ENCODE results near the gene ITGB6.

ITGB6 gene, protein sequence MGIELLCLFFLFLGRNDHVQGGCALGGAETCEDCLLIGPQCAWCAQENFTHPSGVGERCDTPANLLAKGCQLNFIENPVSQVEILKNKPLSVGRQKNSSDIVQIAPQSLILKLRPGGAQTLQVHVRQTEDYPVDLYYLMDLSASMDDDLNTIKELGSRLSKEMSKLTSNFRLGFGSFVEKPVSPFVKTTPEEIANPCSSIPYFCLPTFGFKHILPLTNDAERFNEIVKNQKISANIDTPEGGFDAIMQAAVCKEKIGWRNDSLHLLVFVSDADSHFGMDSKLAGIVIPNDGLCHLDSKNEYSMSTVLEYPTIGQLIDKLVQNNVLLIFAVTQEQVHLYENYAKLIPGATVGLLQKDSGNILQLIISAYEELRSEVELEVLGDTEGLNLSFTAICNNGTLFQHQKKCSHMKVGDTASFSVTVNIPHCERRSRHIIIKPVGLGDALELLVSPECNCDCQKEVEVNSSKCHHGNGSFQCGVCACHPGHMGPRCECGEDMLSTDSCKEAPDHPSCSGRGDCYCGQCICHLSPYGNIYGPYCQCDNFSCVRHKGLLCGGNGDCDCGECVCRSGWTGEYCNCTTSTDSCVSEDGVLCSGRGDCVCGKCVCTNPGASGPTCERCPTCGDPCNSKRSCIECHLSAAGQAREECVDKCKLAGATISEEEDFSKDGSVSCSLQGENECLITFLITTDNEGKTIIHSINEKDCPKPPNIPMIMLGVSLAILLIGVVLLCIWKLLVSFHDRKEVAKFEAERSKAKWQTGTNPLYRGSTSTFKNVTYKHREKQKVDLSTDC

DNA sequence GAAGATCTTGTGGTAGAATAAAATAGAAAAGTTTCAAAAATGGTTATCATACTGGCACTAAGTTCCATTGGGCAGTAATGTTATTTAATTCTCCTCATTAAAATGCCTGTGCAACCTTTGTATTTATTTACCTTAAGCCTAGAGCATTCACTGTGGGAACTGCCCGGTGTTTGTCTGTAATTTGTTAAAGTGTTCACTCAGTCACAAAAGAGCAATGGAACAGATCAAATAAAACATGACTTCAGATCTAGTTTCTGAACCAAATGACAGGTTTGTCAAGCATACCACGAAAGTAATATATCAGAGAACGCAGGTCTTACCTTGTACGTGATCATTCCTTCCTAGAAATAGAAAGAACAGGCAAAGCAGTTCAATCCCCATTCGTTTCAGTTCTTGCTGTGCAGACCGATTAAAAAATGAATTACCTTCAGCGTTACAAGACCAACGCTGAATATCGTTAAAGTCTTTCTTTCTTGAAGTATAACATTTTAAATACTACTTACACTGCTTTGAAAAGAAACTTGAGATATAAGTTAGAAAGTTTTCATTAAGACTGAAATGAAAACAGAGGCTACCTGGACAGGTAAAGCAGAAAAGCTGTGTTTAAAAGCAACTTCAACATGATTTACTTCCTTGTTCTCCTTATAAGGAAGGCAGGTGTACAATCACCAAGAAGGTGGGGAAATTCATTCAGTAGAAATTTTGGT lies at the start of gene ITGB6:
TSS of gene ITGB6 (minus strand) at position 590 of the 707 bp plus-strand sequence. CDS start at position 381, 209 bp downstream.
- Histone ChIP-seq H3K4me3 (ENCODE audit: low read length) (no peak within 1 kb of the TSS), H3K9me3 (ENCODE audit: low read length) (no peaks in the 10 kb centered on the region), H3K4me1 (ENCODE audit: insufficient read depth, low read length) (no peaks in the 10 kb centered on the region), H3K36me3 (ENCODE audit: insufficient read depth, low read length) (no peaks in the 10 kb centered on the region), H2AFZ (ENCODE audit: low read depth, low read length) (no peak within 1 kb of the TSS), H3K27me3 (ENCODE audit: insufficient read depth, low read length) (peaks cover 1% of the 10 kb centered on the region)

DNA sequence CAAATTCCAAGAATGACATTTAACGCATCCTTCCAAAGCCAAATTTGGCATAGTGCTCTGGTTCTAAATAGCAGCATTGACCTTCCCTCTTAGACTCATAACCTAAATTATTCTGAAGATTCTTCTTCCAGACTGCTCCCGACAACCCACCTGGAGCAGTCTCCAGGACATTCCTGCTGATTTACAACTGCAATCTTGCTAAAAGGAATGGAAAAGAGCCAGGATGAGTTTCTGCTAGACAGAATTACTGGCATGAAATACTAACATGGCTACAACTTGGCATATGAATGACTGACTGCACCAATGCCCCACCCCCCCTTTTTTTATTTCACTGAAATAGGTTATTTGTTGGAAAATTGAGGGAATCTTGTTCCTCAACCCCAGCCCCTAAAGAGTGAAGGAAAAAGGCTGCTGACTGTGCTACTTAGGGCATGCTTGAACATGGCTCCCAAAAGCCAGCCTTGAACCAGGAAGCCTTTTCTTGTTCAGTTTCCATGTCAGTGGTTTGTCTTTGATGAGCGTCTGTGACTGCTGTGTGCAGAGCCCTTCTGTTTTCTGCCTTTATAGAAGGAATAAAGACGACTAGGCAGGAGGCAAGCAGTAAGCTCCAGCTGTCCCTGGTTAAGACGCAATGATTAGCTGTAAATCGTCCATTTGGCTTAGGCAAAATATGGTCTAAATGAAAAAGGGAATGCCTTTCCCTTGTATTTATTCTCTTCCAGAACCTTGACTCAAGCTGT lies 47.4 kb upstream of the ITGB6 start:
- H3K27me3 ChIP-seq (ENCODE audit: insufficient read depth, low read length) = no peaks in the 10 kb centered on the region
- H3K9me3 ChIP-seq (ENCODE audit: low read length) = no peaks in the 10 kb centered on the region
- H3K36me3 ChIP-seq (ENCODE audit: insufficient read depth, low read length) = no peaks in the 10 kb centered on the region
- no peak overlapping the region for H3K4me3 ChIP-seq (ENCODE audit: low read length)
- peaks cover 5% of the 10 kb centered on the region for H3K4me1 ChIP-seq (ENCODE audit: insufficient read depth, low read length)
- H2AFZ ChIP-seq (ENCODE audit: low read depth, low read length) = peak overlapping the region; percentile 73

DNA sequence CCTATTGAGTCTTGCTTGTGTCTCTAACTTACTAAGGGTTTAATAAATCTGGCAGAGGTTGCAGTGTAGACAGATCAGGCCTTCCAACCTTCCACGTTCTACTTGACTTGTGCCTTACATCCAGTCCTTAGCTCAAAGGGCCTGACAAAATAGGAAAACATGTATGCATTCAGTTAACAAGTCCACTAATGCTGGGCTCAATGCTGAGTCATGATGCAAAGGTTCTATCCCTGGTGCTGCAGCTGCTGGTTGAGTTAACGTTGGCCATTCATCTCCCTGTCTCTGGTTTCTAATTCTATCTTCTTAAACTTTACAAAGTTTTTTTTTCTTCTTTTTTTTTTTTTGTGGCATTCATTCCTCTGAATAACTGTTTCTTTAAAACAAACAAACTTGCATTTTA lies 46.3 kb upstream of the ITGB6 start:
- no peak overlapping the region for H3K4me3 ChIP-seq (ENCODE audit: low read length)
- H3K9me3 ChIP-seq (ENCODE audit: low read length) = no peaks in the 10 kb centered on the region
- H3K4me1 ChIP-seq (ENCODE audit: insufficient read depth, low read length) = peaks cover 5% of the 10 kb centered on the region
- no peak overlapping the region for H2AFZ ChIP-seq (ENCODE audit: low read depth, low read length)
- no peaks in the 10 kb centered on the region for H3K27me3 ChIP-seq (ENCODE audit: insufficient read depth, low read length)
- H3K36me3 ChIP-seq (ENCODE audit: insufficient read depth, low read length) = no peaks in the 10 kb centered on the region

DNA sequence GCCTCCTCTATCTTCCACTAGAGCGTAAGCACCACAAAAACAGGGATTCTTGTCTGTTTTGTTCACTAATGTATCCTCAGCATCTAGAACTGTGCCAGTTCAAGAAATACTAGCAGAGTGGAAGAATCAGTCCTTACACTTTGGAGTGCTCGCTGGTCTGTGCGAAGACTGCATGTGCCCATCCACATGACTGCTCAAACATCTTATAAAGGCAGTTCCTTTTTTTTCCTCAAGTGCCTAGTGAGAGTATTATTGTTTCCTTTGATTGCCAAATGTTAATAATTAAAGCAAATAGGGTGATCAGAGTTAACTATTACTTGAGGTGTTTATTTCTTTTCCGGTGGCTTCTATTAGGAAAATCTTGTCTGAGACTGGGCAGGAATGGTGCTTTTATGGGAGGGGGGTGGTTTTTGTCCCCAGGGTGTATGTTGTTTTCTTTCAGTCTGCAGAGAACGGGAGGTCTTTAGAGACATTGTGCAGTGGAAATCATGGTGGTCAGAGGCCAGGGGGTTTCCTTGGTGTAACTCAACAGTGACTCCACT lies 45.6 kb upstream of the ITGB6 start:
- Histone ChIP-seq H2AFZ (ENCODE audit: low read depth, low read length) (no peak overlapping the region), H3K27me3 (ENCODE audit: insufficient read depth, low read length) (no peaks in the 10 kb centered on the region), H3K36me3 (ENCODE audit: insufficient read depth, low read length) (no peaks in the 10 kb centered on the region), H3K4me3 (ENCODE audit: low read length) (no peak overlapping the region), H3K9me3 (ENCODE audit: low read length) (no peaks in the 10 kb centered on the region), H3K4me1 (ENCODE audit: insufficient read depth, low read length) (peaks cover 5% of the 10 kb centered on the region)

DNA sequence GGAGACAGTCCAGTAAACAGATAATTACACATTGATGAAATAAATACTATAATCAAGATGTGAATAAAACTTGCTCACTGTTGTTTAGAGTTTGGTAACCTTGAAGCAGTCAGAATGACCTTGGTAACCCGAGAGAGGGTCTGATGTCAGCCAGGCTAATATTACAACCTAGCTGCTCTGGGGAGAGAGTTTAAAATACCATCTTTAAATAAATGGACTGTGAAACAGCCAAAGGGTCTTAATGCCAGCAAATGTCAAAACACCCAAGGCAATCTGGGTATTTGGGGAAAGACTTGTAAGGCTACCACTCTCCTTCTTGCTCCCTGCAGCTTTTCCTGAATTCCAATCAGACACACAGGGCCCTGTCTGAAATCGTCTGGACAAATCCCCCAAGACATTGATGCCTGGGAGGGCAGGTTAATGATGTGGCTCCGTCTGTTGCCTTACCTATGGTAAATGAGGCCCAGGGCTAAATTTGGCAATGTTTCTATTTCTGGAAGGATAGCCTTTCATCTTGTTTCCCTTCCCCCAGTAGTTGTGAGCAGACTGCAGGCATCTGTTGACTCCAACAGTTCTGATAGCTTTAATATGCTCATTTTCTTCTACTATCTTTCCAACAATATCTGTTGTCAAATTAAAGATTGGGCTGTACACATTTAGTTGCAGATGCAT lies 43.0 kb upstream of the ITGB6 start:
- H2AFZ ChIP-seq (ENCODE audit: low read depth, low read length) = no peak overlapping the region
- peaks cover 5% of the 10 kb centered on the region for H3K4me1 ChIP-seq (ENCODE audit: insufficient read depth, low read length)
- no peaks in the 10 kb centered on the region for H3K36me3 ChIP-seq (ENCODE audit: insufficient read depth, low read length)
- H3K4me3 ChIP-seq (ENCODE audit: low read length) = no peak overlapping the region
- H3K9me3 ChIP-seq (ENCODE audit: low read length) = no peaks in the 10 kb centered on the region
- H3K27me3 ChIP-seq (ENCODE audit: insufficient read depth, low read length) = no peaks in the 10 kb centered on the region

DNA sequence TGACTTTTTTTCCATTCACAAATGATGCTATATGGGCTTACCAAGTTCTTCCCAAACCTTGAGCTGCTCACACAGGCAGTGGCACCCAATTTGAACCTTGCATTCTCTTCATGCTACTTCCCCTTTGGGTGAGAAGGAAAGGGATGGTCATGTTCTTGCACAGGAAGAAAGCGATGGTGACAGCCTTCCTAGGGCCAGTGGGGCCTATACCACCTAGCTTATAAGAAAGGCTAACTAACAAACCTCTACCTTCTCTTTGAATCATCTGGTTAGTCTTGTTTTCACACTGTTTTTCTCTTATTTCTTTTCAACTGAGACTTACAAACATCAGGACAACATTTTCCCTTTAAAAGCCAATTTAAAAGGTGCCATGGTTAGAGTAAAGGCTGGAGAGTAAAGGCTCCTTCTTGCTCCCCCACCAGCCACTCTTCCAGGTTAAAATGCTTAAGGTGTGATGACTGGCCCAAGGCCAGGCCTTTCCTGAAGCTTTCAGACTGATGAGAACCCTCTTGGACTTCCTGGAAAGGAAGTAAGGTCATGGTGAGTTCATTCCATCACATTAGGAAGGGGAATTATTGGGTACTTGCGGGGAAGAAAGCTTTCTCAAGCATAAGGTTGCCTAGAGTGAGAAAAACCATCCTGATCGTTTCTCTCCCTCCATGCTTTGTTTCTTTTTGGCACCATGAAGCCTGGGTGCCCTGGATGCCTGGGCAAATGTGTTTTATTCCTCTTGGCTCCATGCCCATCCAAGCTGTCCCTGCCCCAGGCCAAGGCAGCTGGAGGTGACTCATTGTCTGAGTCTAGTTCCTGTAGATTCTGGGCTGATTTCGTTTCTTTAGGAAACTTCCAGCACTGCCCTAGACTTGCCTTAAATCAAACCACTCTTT lies 41.4 kb upstream of the ITGB6 start:
- Histone ChIP-seq H3K4me1 (ENCODE audit: insufficient read depth, low read length) (no peaks in the 10 kb centered on the region), H3K4me3 (ENCODE audit: low read length) (no peak overlapping the region), H3K36me3 (ENCODE audit: insufficient read depth, low read length) (no peaks in the 10 kb centered on the region), H3K27me3 (ENCODE audit: insufficient read depth, low read length) (no peaks in the 10 kb centered on the region), H3K9me3 (ENCODE audit: low read length) (no peaks in the 10 kb centered on the region), H2AFZ (ENCODE audit: low read depth, low read length) (no peak overlapping the region)

DNA sequence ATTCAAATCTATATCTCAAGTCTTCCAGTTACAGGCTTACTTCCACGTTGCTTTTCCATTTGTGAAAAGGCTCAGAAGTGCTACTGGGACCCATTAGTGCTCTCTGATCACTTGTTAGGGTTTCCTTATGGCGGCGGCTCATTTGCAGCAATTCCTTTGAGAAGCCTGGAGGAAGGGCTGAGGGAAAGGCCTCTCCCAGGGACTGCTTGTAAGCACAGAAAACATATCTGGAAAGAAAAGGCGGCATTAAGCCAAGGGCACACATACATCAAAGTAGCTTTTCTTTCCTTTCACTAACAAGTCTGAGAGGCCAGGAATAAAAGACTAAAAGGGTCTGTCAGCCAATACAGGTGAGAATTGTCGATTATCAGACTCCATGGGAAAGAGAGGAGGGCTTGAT lies 39.4 kb upstream of the ITGB6 start:
- no peak overlapping the region for H3K4me3 ChIP-seq (ENCODE audit: low read length)
- no peaks in the 10 kb centered on the region for H3K9me3 ChIP-seq (ENCODE audit: low read length)
- H2AFZ ChIP-seq (ENCODE audit: low read depth, low read length) = no peak overlapping the region
- H3K27me3 ChIP-seq (ENCODE audit: insufficient read depth, low read length) = no peaks in the 10 kb centered on the region
- no peaks in the 10 kb centered on the region for H3K36me3 ChIP-seq (ENCODE audit: insufficient read depth, low read length)
- no peaks in the 10 kb centered on the region for H3K4me1 ChIP-seq (ENCODE audit: insufficient read depth, low read length)

DNA sequence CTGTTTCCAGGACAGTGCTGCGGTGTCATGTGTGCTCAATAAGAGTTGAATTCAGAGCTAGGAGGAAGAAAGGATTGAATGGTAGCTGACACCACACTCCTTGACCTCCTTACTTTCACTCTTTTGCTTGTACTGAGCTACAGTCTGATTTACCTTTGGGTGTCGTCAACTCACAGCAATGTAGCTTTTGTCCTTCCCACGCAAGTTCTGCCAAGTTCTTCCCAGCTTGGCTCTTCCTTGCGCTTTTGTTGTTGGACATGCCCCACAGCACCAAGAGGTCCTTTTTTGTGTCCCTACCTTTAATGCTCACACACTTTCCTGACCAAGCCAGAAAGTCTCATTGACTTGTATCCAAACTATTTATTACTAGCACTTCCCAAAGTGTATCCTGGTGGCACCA lies 38.3 kb upstream of the ITGB6 start:
- H3K27me3 ChIP-seq (ENCODE audit: insufficient read depth, low read length) = no peaks in the 10 kb centered on the region
- H3K4me3 ChIP-seq (ENCODE audit: low read length) = no peak overlapping the region
- H2AFZ ChIP-seq (ENCODE audit: low read depth, low read length) = no peak overlapping the region
- H3K36me3 ChIP-seq (ENCODE audit: insufficient read depth, low read length) = no peaks in the 10 kb centered on the region
- no peaks in the 10 kb centered on the region for H3K9me3 ChIP-seq (ENCODE audit: low read length)
- H3K4me1 ChIP-seq (ENCODE audit: insufficient read depth, low read length) = no peaks in the 10 kb centered on the region

DNA sequence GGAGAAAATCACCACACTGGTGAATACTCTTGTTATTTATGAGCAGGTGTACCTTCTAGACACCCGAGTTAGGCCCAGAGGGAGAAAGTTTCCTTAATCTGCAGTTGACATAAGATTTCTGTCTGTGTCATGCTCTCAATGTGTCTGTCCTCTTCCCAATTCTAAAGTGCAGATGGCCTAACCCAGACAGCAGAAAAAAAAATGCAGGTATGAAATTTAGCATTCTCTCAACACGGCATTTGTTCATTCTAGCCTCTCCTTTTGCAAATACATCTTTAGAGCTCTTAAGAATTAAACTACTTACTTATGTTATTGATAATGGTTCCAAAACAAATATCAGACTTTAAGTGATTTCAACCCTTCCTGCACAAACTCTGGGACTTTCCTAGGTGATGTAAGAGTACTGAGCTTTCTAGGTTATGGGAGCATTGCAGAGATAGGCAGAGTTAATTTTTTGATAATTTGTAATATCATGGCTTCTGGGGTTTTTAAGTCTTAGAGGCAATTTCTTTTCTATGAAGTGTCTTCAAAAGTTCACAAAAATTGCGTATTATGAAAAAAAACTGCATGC lies 32.9 kb upstream of the ITGB6 start:
- Histone ChIP-seq H3K9me3 (ENCODE audit: low read length) (no peaks in the 10 kb centered on the region), H2AFZ (ENCODE audit: low read depth, low read length) (no peak overlapping the region)

DNA sequence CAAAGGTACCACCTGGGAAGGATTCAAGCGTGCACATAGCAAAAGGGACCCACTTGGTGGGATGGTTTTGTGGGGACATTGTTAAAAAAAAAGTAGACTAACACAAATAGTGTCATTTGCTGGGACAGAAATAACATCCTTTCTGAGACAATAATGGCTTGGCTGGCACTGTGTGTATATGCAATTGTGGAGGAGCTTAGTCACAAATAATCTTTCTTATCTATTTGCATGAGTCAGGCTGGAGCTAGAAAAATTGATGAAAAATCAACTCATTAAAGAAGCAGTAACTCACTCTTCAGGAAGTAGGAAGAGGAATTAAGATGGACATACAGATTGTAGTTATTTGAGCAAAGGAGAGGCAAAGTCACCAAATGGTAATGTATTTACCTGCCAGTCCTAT lies 29.5 kb upstream of the ITGB6 start:
- Histone ChIP-seq H3K27me3 (ENCODE audit: insufficient read depth, low read length) (no peaks in the 10 kb centered on the region), H3K4me3 (ENCODE audit: low read length) (no peak overlapping the region), H2AFZ (ENCODE audit: low read depth, low read length) (no peak overlapping the region)

More for the DNA sequence above, 32.9 kb upstream of the ITGB6 start:
- Histone ChIP-seq H3K4me3 (ENCODE audit: low read length) (no peak overlapping the region), H3K27me3 (ENCODE audit: insufficient read depth, low read length) (no peaks in the 10 kb centered on the region), H3K4me1 (ENCODE audit: insufficient read depth, low read length) (no peaks in the 10 kb centered on the region), H3K36me3 (ENCODE audit: insufficient read depth, low read length) (no peaks in the 10 kb centered on the region)

DNA sequence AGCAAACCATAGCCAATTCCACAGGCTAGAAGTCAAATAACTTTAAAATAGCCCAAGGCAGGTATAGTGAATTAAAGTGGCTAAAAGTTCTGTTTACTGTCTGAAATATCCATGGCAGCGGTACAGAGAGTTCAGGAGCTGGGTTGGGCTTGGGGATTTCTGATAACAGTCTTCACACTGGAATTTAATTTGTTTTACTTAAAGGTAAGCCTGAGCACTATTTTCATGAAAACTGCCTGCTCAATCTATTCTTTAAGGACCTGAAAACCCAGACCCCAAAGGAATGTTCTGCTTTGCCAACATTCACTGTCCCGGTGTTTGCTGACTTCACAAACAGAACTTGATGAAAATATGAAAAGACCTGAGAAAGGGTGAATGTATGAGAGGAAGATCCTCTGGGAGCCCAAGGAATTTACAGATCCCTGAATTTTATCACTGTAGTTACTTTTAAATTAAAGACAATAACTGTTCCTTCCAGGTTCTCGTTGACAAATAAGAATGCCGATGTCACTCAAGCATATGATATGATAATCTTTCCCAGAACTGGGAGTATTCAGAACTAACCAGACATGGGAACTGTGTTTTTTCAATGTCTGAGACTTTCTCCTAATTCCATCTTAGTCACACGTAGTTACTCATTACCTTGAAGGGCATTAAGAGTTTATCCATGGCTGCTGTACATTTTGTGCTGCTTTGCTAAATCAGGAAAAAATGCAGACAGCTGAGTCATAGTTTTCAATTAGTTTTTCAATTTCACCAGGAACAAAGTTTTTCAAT lies 28.3 kb upstream of the ITGB6 start:
- H3K4me3 ChIP-seq (ENCODE audit: low read length) = no peak overlapping the region
- no peaks in the 10 kb centered on the region for H3K9me3 ChIP-seq (ENCODE audit: low read length)
- H3K27me3 ChIP-seq (ENCODE audit: insufficient read depth, low read length) = no peaks in the 10 kb centered on the region
- H2AFZ ChIP-seq (ENCODE audit: low read depth, low read length) = no peak overlapping the region
- no peaks in the 10 kb centered on the region for H3K36me3 ChIP-seq (ENCODE audit: insufficient read depth, low read length)
- peaks cover 2% of the 10 kb centered on the region for H3K4me1 ChIP-seq (ENCODE audit: insufficient read depth, low read length)

More for the DNA sequence above, 29.5 kb upstream of the ITGB6 start:
- Histone ChIP-seq H3K4me1 (ENCODE audit: insufficient read depth, low read length) (peaks cover 2% of the 10 kb centered on the region), H3K9me3 (ENCODE audit: low read length) (no peaks in the 10 kb centered on the region), H3K36me3 (ENCODE audit: insufficient read depth, low read length) (no peaks in the 10 kb centered on the region)

Measured in neuron (in vitro differentiated cells).